GM12891 (cell line): ENCODE data around the gene PROSER1.

ENCODE experiments used
- POLR2A ChIP-seq: IDR thresholded peaks from 2 replicates; pipeline ENCODE4 v1.6.1; 2011; ENCODE audit warnings: low read depth, low read length, control low read depth
- POLR2AphosphoS5 ChIP-seq: IDR thresholded peaks from 2 replicates; pipeline ENCODE4 v1.6.1; 2011; ENCODE audit warnings: low read depth, low read length, control low read depth
- TAF1 ChIP-seq: IDR thresholded peaks from 2 replicates; pipeline ENCODE4 v1.6.1; 2011; ENCODE audit warnings: low read depth, low read length, control low read depth

DNA sequence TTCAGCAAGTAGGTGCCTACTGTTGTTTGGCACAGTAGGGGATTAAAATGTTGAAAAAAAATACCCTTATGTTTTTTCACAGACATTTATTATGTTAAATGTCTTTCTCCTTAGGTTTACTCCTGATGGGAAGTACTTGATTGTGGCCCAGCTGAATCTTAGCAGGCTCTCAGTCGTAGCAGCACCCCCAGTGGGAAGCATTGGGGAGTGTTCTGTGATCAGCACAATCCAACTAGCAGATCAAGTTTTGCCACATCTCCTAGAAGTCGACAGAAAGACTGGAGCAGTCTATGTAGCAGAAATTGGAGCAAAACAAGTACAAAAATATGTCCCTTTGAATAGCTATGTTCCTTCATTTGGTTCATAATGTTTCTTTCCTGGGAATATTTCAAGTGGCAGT, 9.7 kb upstream of the PROSER1 start:
- no peak for TF ChIP-seq POLR2AphosphoS5
- TF ChIP-seq POLR2A = no peak
- no peak for TF ChIP-seq TAF1
